Muscle of leg (tissue), 11 donors: ENCODE results near the gene CALML5. TPM values are rescaled to one million over a fixed set of nuclear protein-coding genes. Genes with fewer than 3 reads are reported as not detected.
"Not testable (repeated sequence)": the region's sequence is repeated elsewhere in the genome, so short reads cannot be mapped to it uniquely, and the experiment has no call there.

Experiments
- DNase-seq: peaks from one replicate; pipeline ENCODE4 v3.0.0; 2013
- H3K27ac ChIP-seq: one replicate; pipeline ENCODE4 v1.5.1; 2013; ENCODE audit warnings: mild to moderate bottlenecking, low read length, control low read depth
- H3K27me3 ChIP-seq: one replicate; pipeline ENCODE4 v1.6.1; 2013; ENCODE audit warnings: low read length; ENCODE audit not compliant: control insufficient read depth, insufficient read depth
- H3K36me3 ChIP-seq: one replicate; pipeline ENCODE4 v1.6.1; 2013; ENCODE audit warnings: low read length; ENCODE audit not compliant: control insufficient read depth, insufficient read depth
- H3K4me1 ChIP-seq: one replicate; pipeline ENCODE4 v1.6.1; 2013; ENCODE audit warnings: low read length; ENCODE audit not compliant: control insufficient read depth, insufficient read depth
- H3K4me3 ChIP-seq: one replicate; pipeline ENCODE4 v1.5.1; 2013; ENCODE audit warnings: low read length, control low read depth
- H3K9me3 ChIP-seq: replicated peaks from 2 replicates; pipeline ENCODE4 v1.6.1; 2013; ENCODE audit warnings: low read depth, low read length; ENCODE audit not compliant: control insufficient read depth
- WGBS: methylation state at CpG from one replicate; pipeline ENCODE4 v1.1.5; 2013; ENCODE audit warnings: missing lambda C conversion rate; ENCODE audit not compliant: insufficient coverage; 5-methylcytosine and 5-hydroxymethylcytosine counted together
- polyA plus RNA-seq, 8 donors: library from polyadenylated mRNA; unstranded; fragments of 120-200 nt; gene quantifications; one replicate each; pipeline versions ENCODE4 v1.2.1 to v1.2.3, GENCODE V29; 2013; ENCODE audit warnings: inconsistent platforms in 1 of 8, low replicate concordance in 1 of 8; ENCODE audit not compliant: insufficient read length in 8 of 8, insufficient read depth in 1 of 8
- total RNA-seq: library from RNA; stranded (reverse); fragments of 120-200 nt; gene quantifications from one replicate; pipeline ENCODE4 v1.2.4, GENCODE V29; 2013

The CALML5 gene
- total and polyA plus RNA-seq, 9 donors: 0.19 to 2.2 TPM; not detected in 7

- H3K9me3 ChIP-seq: no peaks in the 10 kb centered on the region
- H3K27me3 ChIP-seq: no peaks in the 10 kb centered on the region
- H3K4me3 ChIP-seq: no peak overlapping the region
- 30% methylated on average over 1 of the region's 3 CpGs for WGBS
- H3K4me1 ChIP-seq: peaks cover 29% of the 10 kb centered on the region
- no peak for DNase-seq
- no peaks in the 10 kb centered on the region for H3K36me3 ChIP-seq
- no peak overlapping the region for H3K27ac ChIP-seq
Observed at GRCh38 chr10:5484205-5484604, 15.2 kb downstream of the CALML5 start.

GRCh38 chr10:5482016-5482415, 17.4 kb downstream of the CALML5 start:
- DNase-seq: no peak
- WGBS: 95% methylated on average over 9 of the region's 9 CpGs
- Histone ChIP-seq H3K4me1 (peaks cover 48% of the 10 kb centered on the region), H3K4me3 (no peak overlapping the region), H3K36me3 (no peaks in the 10 kb centered on the region), H3K27me3 (no peaks in the 10 kb centered on the region), H3K27ac (no peak overlapping the region), H3K9me3 (no peaks in the 10 kb centered on the region)

GRCh38 chr10:5481121-5481520, 18.2 kb downstream of the CALML5 start:
- H3K9me3 ChIP-seq: no peaks in the 10 kb centered on the region
- peaks cover 41% of the 10 kb centered on the region for H3K4me1 ChIP-seq
- H3K27me3 ChIP-seq: no peaks in the 10 kb centered on the region
- no peaks in the 10 kb centered on the region for H3K36me3 ChIP-seq
- H3K27ac ChIP-seq: no peak overlapping the region
- 69% methylated on average over 11 of the region's 12 CpGs for WGBS
- no peak for DNase-seq
- no peak overlapping the region for H3K4me3 ChIP-seq

- Histone ChIP-seq H3K27me3 (no peaks in the 10 kb centered on the region), H3K9me3 (no peaks in the 10 kb centered on the region), H3K4me3 (no peak overlapping the region), H3K27ac (no peak overlapping the region), H3K4me1 (peaks cover 34% of the 10 kb centered on the region), H3K36me3 (no peaks in the 10 kb centered on the region)
- DNase-seq: no peak
- 65% methylated on average over 17 of the region's 21 CpGs for WGBS
Observed at GRCh38 chr10:5480162-5480941, 19.0 kb downstream of the CALML5 start.

GRCh38 chr10:5479481-5480161, 19.7 kb downstream of the CALML5 start:
- peak overlapping the region; percentile 7 for H3K27ac ChIP-seq
- peaks cover 32% of the 10 kb centered on the region for H3K4me1 ChIP-seq
- H3K36me3 ChIP-seq: no peaks in the 10 kb centered on the region
- H3K4me3 ChIP-seq: no peak overlapping the region
- no peaks in the 10 kb centered on the region for H3K9me3 ChIP-seq
- DNase-seq: no peak
- H3K27me3 ChIP-seq: no peaks in the 10 kb centered on the region
- 83% methylated on average over 7 of the region's 14 CpGs for WGBS

- Histone ChIP-seq H3K4me1 (peaks cover 32% of the 10 kb centered on the region), H3K4me3 (no peak overlapping the region), H3K36me3 (no peaks in the 10 kb centered on the region), H3K27me3 (no peaks in the 10 kb centered on the region), H3K9me3 (no peaks in the 10 kb centered on the region), H3K27ac (no peak overlapping the region)
- no peak for DNase-seq
- WGBS: 44% methylated on average over 8 of the region's 18 CpGs
Observed at GRCh38 chr10:5478694-5479305, 20.6 kb downstream of the CALML5 start.

GRCh38 chr10:5477948-5478693, 21.2 kb downstream of the CALML5 start:
- no peak for DNase-seq
- no peaks in the 10 kb centered on the region for H3K27me3 ChIP-seq
- 93% methylated on average over 7 of the region's 11 CpGs for WGBS

GRCh38 chr10:5476918-5477525, 22.3 kb downstream of the CALML5 start:
- Histone ChIP-seq H3K9me3 (no peaks in the 10 kb centered on the region), H3K36me3 (no peaks in the 10 kb centered on the region), H3K27ac (no peak overlapping the region), H3K27me3 (no peaks in the 10 kb centered on the region), H3K4me3 (no peak overlapping the region), H3K4me1 (peaks cover 32% of the 10 kb centered on the region)
- no peak for DNase-seq
- 64% methylated on average over 12 of the region's 13 CpGs for WGBS

More at GRCh38 chr10:5477948-5478693, 21.2 kb downstream of the CALML5 start:
- H3K4me1 ChIP-seq: peaks cover 32% of the 10 kb centered on the region
- H3K9me3 ChIP-seq: no peaks in the 10 kb centered on the region
- H3K4me3 ChIP-seq: no peak overlapping the region
- H3K27ac ChIP-seq: no peak overlapping the region
- H3K36me3 ChIP-seq: no peaks in the 10 kb centered on the region

- 69% methylated on average over 9 of the region's 12 CpGs for WGBS
Observed at GRCh38 chr10:5475974-5476807, 23.2 kb downstream of the CALML5 start.

More at GRCh38 chr10:5475974-5476807, 23.2 kb downstream of the CALML5 start:
- H3K36me3 ChIP-seq, H3K27ac ChIP-seq, H3K4me3 ChIP-seq, H3K27me3 ChIP-seq, DNase-seq, H3K9me3 ChIP-seq: not testable (repeated sequence)
- H3K4me1 ChIP-seq: peaks cover 32% of the 10 kb centered on the region
